H1 (cell line): ENCODE results near the gene WDR35. TPM values are rescaled to one million over a fixed set of nuclear protein-coding genes. Genes with fewer than 3 reads are reported as not detected.

Experiments used
- CTCF ChIA-PET: fragments of 300-600 bp; sonication (Branson Sonifier 250); formaldehyde crosslinking; loops from one replicate; lab custom pipeline; 2021; ENCODE audit not compliant: partially characterized antibody; lab: Charles Lee
- POLR2A ChIA-PET: fragments of 300-600 bp; sonication (Branson Sonifier 250); formaldehyde crosslinking; loops from one replicate; lab custom pipeline; 2021; ENCODE audit warnings: inconsistent platforms; ENCODE audit not compliant: partially characterized antibody; lab: Charles Lee
- DNase-seq, 2 experiments: peaks; one replicate each; pipeline versions ENCODE4 v3.0.0 to v3.0.0-alpha.2; 2010 to 2022; ENCODE audit warnings: low spot score in 2 of 2, low read depth in 1 of 2, mixed read lengths in 1 of 2
- FAIRE-seq: peaks from 2 replicates; lab custom pipeline; 2011; peaks lifted over from hg19 to GRCh38; lab: Jason Lieb, UNC
- H2AFZ ChIP-seq: 2 replicates; pipeline ENCODE4 v1.8.1; 2012; ENCODE audit warnings: low read length, inconsistent platforms
- H2AK5ac ChIP-seq: 2 replicates; pipeline ENCODE4 v1.6.1; 2013; ENCODE audit warnings: low read depth, low read length
- H2BK120ac ChIP-seq: replicated peaks from 2 replicates; pipeline ENCODE3; 2013; ENCODE audit warnings: low read depth, low read length, inconsistent platforms
- H2BK12ac ChIP-seq: 2 replicates; pipeline ENCODE4 v1.6.1; 2013; ENCODE audit warnings: low read depth, low read length
- H2BK15ac ChIP-seq: 2 replicates; pipeline ENCODE4 v1.6.1; 2013; ENCODE audit warnings: low read length
- H2BK20ac ChIP-seq: 2 replicates; pipeline ENCODE4 v1.6.1; 2013; ENCODE audit warnings: low read length
- H2BK5ac ChIP-seq: 2 replicates; pipeline ENCODE4 v1.6.1; 2013; ENCODE audit warnings: low read depth, low read length
- H3K14ac ChIP-seq: 2 replicates; pipeline ENCODE4 v1.6.1; 2013; ENCODE audit warnings: inconsistent platforms; ENCODE audit not compliant: insufficient read length
- H3K18ac ChIP-seq: 2 replicates; pipeline ENCODE4 v1.6.1; 2013; ENCODE audit warnings: low read length; ENCODE audit errors: extremely low read depth
- H3K23ac ChIP-seq: 2 replicates; pipeline ENCODE4 v1.6.1; 2013; ENCODE audit warnings: inconsistent platforms; ENCODE audit not compliant: insufficient read length
- H3K23me2 ChIP-seq: 2 replicates; pipeline ENCODE4 v1.6.1; 2013; ENCODE audit warnings: low read depth, low read length
- H3K27ac ChIP-seq: 2 replicates; pipeline ENCODE4 v1.6.1; 2011; ENCODE audit warnings: low read depth, low read length, inconsistent platforms
- H3K27me3 ChIP-seq, 4 experiments: replicated peaks in 1 of 4; 1 replicate in 1 of 4; 2 replicates in 3 of 4; pipeline versions ENCODE4 v1.6.1 to v1.8.1; 2011 to 2013; ENCODE audit warnings: low read length in 3 of 4, mild to moderate bottlenecking in 3 of 4, inconsistent platforms in 2 of 4, mixed read lengths in 2 of 4, moderate library complexity in 1 of 4; ENCODE audit not compliant: control insufficient read depth in 3 of 4, insufficient read depth in 3 of 4; ENCODE audit errors: extremely low read depth in 1 of 4
- H3K36me3 ChIP-seq, 4 experiments: 2 replicates each; pipeline versions ENCODE4 v1.6.1 to v1.8.1; 2011 to 2013; ENCODE audit warnings: mild to moderate bottlenecking in 4 of 4, low read length in 3 of 4, moderate library complexity in 2 of 4, control low read depth in 1 of 4, inconsistent platforms in 1 of 4; ENCODE audit not compliant: insufficient read depth in 4 of 4, control insufficient read depth in 2 of 4
- H3K4ac ChIP-seq: replicated peaks from 2 replicates; pipeline ENCODE3; 2013; ENCODE audit warnings: low read length, low read depth, mixed read lengths, inconsistent platforms; ENCODE audit not compliant: insufficient read length
- H3K4me1 ChIP-seq, 4 experiments: replicated peaks in 1 of 4; 1 replicate in 1 of 4; 2 replicates in 3 of 4; pipeline versions ENCODE4 v1.6.1 to v1.8.1; 2011 to 2013; ENCODE audit warnings: low read length in 3 of 4, inconsistent platforms in 2 of 4, mixed read lengths in 1 of 4; ENCODE audit not compliant: insufficient read depth in 4 of 4, control insufficient read depth in 3 of 4
- H3K4me2 ChIP-seq, 2 experiments: 2 replicates each; pipeline versions ENCODE4 v1.6.1 to v1.8.1; 2011 to 2013; ENCODE audit warnings: low read depth in 2 of 2, low read length in 2 of 2, control low read depth in 1 of 2, inconsistent platforms in 1 of 2, mild to moderate bottlenecking in 1 of 2; ENCODE audit not compliant: insufficient read depth in 1 of 2
- H3K4me3 ChIP-seq, 4 experiments: fragments of 200-600, 300-600 bp in 1 of 4; sonication (generic), shearing (Covaris generic), sonication (Bioruptor Twin) in 1 of 4; 2 replicates each; pipeline versions ENCODE4 v1.5.1 to v1.8.1; 2011 to 2016; ENCODE audit warnings: low read length in 4 of 4, low read depth in 3 of 4, control low read depth in 2 of 4, inconsistent platforms in 2 of 4, mild to moderate bottlenecking in 2 of 4, mixed read lengths in 1 of 4, moderate library complexity in 1 of 4; ENCODE audit not compliant: insufficient read depth in 2 of 4; ENCODE audit errors: extremely low read depth in 1 of 4
- H3K56ac ChIP-seq: replicated peaks from 2 replicates; pipeline ENCODE3; 2013; ENCODE audit warnings: low read depth, mild to moderate bottlenecking, mixed read lengths, low read length, inconsistent platforms; ENCODE audit not compliant: insufficient read length
- H3K79me1 ChIP-seq: 2 replicates; pipeline ENCODE4 v1.6.1; 2013; ENCODE audit warnings: low read depth, low read length, control low read depth
- H3K79me2 ChIP-seq, 2 experiments: 2 replicates each; pipeline versions ENCODE4 v1.6.1 to v1.8.1; 2012 to 2013; ENCODE audit warnings: low read length in 2 of 2, mild to moderate bottlenecking in 2 of 2, inconsistent platforms in 1 of 2; ENCODE audit not compliant: insufficient read depth in 2 of 2, control insufficient read depth in 1 of 2
- H3K9ac ChIP-seq, 4 experiments: replicated peaks in 1 of 4; 1 replicate in 1 of 4; 2 replicates in 3 of 4; pipeline versions ENCODE4 v1.6.1 to v1.8.1; 2011 to 2013; ENCODE audit warnings: low read depth in 3 of 4, low read length in 3 of 4, control low read depth in 2 of 4, mild to moderate bottlenecking in 2 of 4, moderate library complexity in 2 of 4, inconsistent platforms in 1 of 4; ENCODE audit errors: extremely low read depth in 1 of 4
- H3K9me3 ChIP-seq, 2 experiments: 2 replicates each; pipeline versions ENCODE4 v1.6.1 to v1.8.1; 2012 to 2013; ENCODE audit warnings: mild to moderate bottlenecking in 2 of 2, moderate library complexity in 2 of 2, control low read depth in 1 of 2, inconsistent platforms in 1 of 2, low read depth in 1 of 2, low read length in 1 of 2, mixed read lengths in 1 of 2; ENCODE audit not compliant: insufficient read depth in 2 of 2
- H4K20me1 ChIP-seq, 2 experiments: replicated peaks in 1 of 2; 2 replicates each; pipeline versions ENCODE3 to v1.8.1; 2011 to 2013; ENCODE audit warnings: inconsistent platforms in 2 of 2, low read length in 2 of 2, mild to moderate bottlenecking in 1 of 2; ENCODE audit not compliant: insufficient read depth in 2 of 2, control insufficient read depth in 1 of 2
- H4K5ac ChIP-seq: 2 replicates; pipeline ENCODE4 v1.6.1; 2013; ENCODE audit warnings: low read length, low read depth, mixed read lengths, inconsistent platforms; ENCODE audit not compliant: insufficient read length
- H4K8ac ChIP-seq: 2 replicates; pipeline ENCODE4 v1.8.0; 2013; ENCODE audit warnings: mild to moderate bottlenecking, moderate library complexity, low read length, inconsistent platforms; ENCODE audit not compliant: insufficient read depth; ENCODE audit errors: extremely low read depth
- H4K91ac ChIP-seq: replicated peaks from 2 replicates; pipeline ENCODE3; 2013; ENCODE audit warnings: low read length, mixed read lengths, inconsistent platforms; ENCODE audit not compliant: insufficient read length
- EP300 ChIP-seq, 2 experiments: IDR thresholded peaks; 1 replicate in 1 of 2; 2 replicates in 1 of 2; pipeline ENCODE4 v1.6.1; 2011 to 2012; ENCODE audit warnings: low read depth in 2 of 2, low read length in 2 of 2, mild to moderate bottlenecking in 2 of 2, borderline replicate concordance in 1 of 2, inconsistent platforms in 1 of 2, moderate library complexity in 1 of 2
- JUN ChIP-seq: IDR thresholded peaks from 2 replicates; pipeline ENCODE4 v1.6.1; 2011; ENCODE audit warnings: low read depth, mild to moderate bottlenecking, improper control_type of control experiment, low read length
- POLR2A ChIP-seq, 2 experiments: IDR thresholded peaks; 1 replicate in 1 of 2; 2 replicates in 1 of 2; pipeline ENCODE4 v1.6.1; 2011; ENCODE audit warnings: low read depth in 2 of 2, low read length in 2 of 2, mild to moderate bottlenecking in 2 of 2; ENCODE audit errors: control extremely low read depth in 1 of 2
- SIRT6 ChIP-seq: IDR thresholded peaks from one replicate; pipeline ENCODE4 v1.7.1; 2012; ENCODE audit warnings: low read length, inconsistent platforms
- SP2 ChIP-seq: IDR thresholded peaks from 2 replicates; pipeline ENCODE4 v1.6.1; 2012; ENCODE audit warnings: mild to moderate bottlenecking, low read length, inconsistent platforms
- TAF1 ChIP-seq: IDR thresholded peaks from 2 replicates; pipeline ENCODE4 v1.6.1; 2011; ENCODE audit warnings: mild to moderate bottlenecking, low read depth, low read length
- WGBS, 2 experiments: shearing (Covaris generic) in 1 of 2; methylation state at CpG; one replicate each; pipeline versions ENCODE4 v1.1.6 to v1.1.7; 2013 to 2015; ENCODE audit warnings: low lambda C conversion rate in 2 of 2, mixed read lengths in 2 of 2, inconsistent platforms in 1 of 2, low coverage in 1 of 2, missing lambda C conversion rate in 1 of 2; ENCODE audit not compliant: insufficient replicate concordance in 2 of 2, insufficient coverage in 1 of 2, insufficient read length in 1 of 2; ENCODE audit errors: extremely low coverage in 1 of 2, missing lambda C conversion rate in 1 of 2; 5-methylcytosine and 5-hydroxymethylcytosine counted together
- polyA plus RNA-seq, 7 experiments: library from polyadenylated mRNA; depleted of rRNA in 3 of 7; stranded (reverse) in 5 of 7; unstranded in 2 of 7; fragments of >200 nt in 5 of 7; fragments of 200-250 nt in 2 of 7; gene quantifications; 1 replicate in 5 of 7; 2 replicates in 1 of 7; 4 replicates in 1 of 7; pipeline versions ENCODE4 v1.2.1 to v1.2.3, GENCODE V29; 2011 to 2013; ENCODE audit warnings: missing spikeins in 2 of 7, mixed read lengths in 2 of 7
- total RNA-seq: library from RNA; stranded (reverse); fragmentation: NEBNext Ultra II Directional; extraction: Animal tissue kit (Norgen Biotek cat#: 25700); gene quantifications from 2 replicates; pipeline ENCODE4 v1.2.1, GENCODE V29; 2021
- TF ChIP-seq, protein P1 (sequence below): IDR thresholded peaks from 2 replicates; pipeline ENCODE4 v1.6.1; 2012; ENCODE audit warnings: inconsistent platforms

Gene WDR35
- total and polyA plus RNA-seq, 2 of the 8 experiments (the other 6 are each of a cell fraction or from before 2014, with no cell fraction given) = 9.0 to 25.5 TPM

DNA sequence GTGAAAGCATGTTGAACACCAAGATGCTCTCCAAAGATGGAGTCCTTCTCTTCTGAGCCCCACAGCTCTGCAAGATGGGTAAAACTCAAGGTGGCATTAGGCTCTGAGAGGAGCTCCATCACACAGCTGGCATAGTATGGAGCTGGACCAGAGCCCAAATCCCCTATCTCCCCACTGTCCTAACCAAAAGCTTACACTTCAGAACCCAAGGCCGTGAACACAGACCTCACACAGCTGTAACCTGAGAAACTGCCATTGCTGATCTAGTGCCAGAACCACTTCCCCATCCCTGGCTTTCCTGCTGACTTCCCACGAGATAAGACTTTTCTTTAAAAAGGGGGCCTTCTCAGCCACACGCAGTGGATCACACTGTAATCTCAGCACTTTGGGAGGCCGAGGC lies 113.2 kb downstream of the WDR35 start:
- H4K8ac ChIP-seq = no peak overlapping the region
- no peaks in the 10 kb centered on the region for H3K23me2 ChIP-seq
- FAIRE-seq (no peak), DNase-seq (no peak)
- H4K91ac ChIP-seq = no peak overlapping the region
- H3K36me3 ChIP-seq = no peaks in the 10 kb centered on the region
- no peak overlapping the region for H4K5ac ChIP-seq
- ChIA-PET CTCF (interaction anchor here (0.6 to 5.5 kb wide), 3 partner anchors 12 to 175 kb away, joined by 3 to 33 read pairs (median 3); partner anchors contain the start of gene LAPTM4A), POLR2A (interaction anchor here (0.6 kb wide), 1 partner anchor 1811 kb away, joined by 3 read pairs; no protein-coding TSS in a partner anchor)
- no peak overlapping the region for H3K9ac ChIP-seq
- no peak overlapping the region for H3K4me2 ChIP-seq
- no peak overlapping the region for H3K23ac ChIP-seq
- H3K4ac ChIP-seq = no peak overlapping the region
- no peak overlapping the region for H2AK5ac ChIP-seq
- no peak overlapping the region for H3K18ac ChIP-seq
- H3K4me1 ChIP-seq = no peaks in the 10 kb centered on the region
- no peak overlapping the region for H2AFZ ChIP-seq
- no peak overlapping the region for H3K14ac ChIP-seq
- H3K79me2 ChIP-seq = no peaks in the 10 kb centered on the region
- no peak overlapping the region for H2BK20ac ChIP-seq
- H2BK15ac ChIP-seq = no peak overlapping the region
- no peak overlapping the region for H3K56ac ChIP-seq
- 72% methylated on average over 3 of the region's 4 CpGs; no CpG with 5 or more reads in 1 of the 2 experiments for WGBS, 2 experiments
- no peaks in the 10 kb centered on the region; the same call in 1 of the 2 replicates for H3K79me1 ChIP-seq
- H3K27ac ChIP-seq = no peak overlapping the region
- H2BK120ac ChIP-seq = no peak overlapping the region
- no peaks in the 10 kb centered on the region for H3K9me3 ChIP-seq
- TF ChIP-seq JUN = no peak
- TF ChIP-seq SP2 = no peak
- no peak for TF ChIP-seq POLR2A (IDR thresholded peaks at IDR 0.05; ENCODE audit: control extremely low read depth in 1 of 2, low read depth in 2 of 2, low read length in 2 of 2)
- no peak for TF ChIP-seq SIRT6
- TF ChIP-seq, protein P1, sequence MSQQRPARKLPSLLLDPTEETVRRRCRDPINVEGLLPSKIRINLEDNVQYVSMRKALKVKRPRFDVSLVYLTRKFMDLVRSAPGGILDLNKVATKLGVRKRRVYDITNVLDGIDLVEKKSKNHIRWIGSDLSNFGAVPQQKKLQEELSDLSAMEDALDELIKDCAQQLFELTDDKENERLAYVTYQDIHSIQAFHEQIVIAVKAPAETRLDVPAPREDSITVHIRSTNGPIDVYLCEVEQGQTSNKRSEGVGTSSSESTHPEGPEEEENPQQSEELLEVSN = no peak
- no peak for TF ChIP-seq TAF1
- TF ChIP-seq EP300 (IDR thresholded peaks at IDR 0.05; ENCODE audit: borderline replicate concordance in 1 of 2, low read depth in 2 of 2, low read length in 2 of 2) = no peak
- H2BK12ac ChIP-seq = no peak overlapping the region
- no peak overlapping the region for H2BK5ac ChIP-seq
- no peak overlapping the region for H3K4me3 ChIP-seq
- peaks cover 0 to 2% (median 0%) of the 10 kb centered on the region in 4 experiments; a peak in 1 of 7 replicates for H3K27me3 ChIP-seq
- no peaks in the 10 kb centered on the region for H4K20me1 ChIP-seq
